Karpas-422 (cell line): ENCODE data around the gene CTNND2. TPM values are rescaled to one million over a fixed set of nuclear protein-coding genes. Genes with fewer than 3 reads are reported as not detected.

ENCODE experiments used
- DNase-seq: peaks from one replicate; pipeline ENCODE4 v3.0.0-alpha.2; 2015
- H2AFZ ChIP-seq: fragments of 200-600 bp; sonication (generic); 2 replicates; pipeline ENCODE4 v1.6.1; 2014; ENCODE audit warnings: antibody characterized with exemption, low read length, mixed read lengths
- H3K27ac ChIP-seq: fragments of 200-600 bp; sonication (generic); 2 replicates; pipeline ENCODE4 v1.5.1; 2014; ENCODE audit warnings: mild to moderate bottlenecking, low read length, moderate library complexity
- H3K27me3 ChIP-seq: fragments of 200-600 bp; sonication (generic); 2 replicates; pipeline ENCODE4 v1.6.1; 2014; ENCODE audit warnings: low read length, mixed read lengths
- H3K36me3 ChIP-seq: fragments of 200-600 bp; sonication (generic); 2 replicates; pipeline ENCODE4 v1.6.1; 2014; ENCODE audit warnings: low read length, mixed read lengths; ENCODE audit not compliant: insufficient read depth
- H3K4me1 ChIP-seq: fragments of 200-600 bp; sonication (generic); 2 replicates; pipeline ENCODE4 v1.6.1; 2014; ENCODE audit warnings: mild to moderate bottlenecking, low read length, mixed read lengths
- H3K4me2 ChIP-seq: fragments of 200-600 bp; sonication (generic); 2 replicates; pipeline ENCODE4 v1.6.1; 2014; ENCODE audit warnings: low read length, low read depth, mild to moderate bottlenecking; ENCODE audit not compliant: poor library complexity, severe bottlenecking
- H3K4me3 ChIP-seq: fragments of 200-600 bp; sonication (generic); 2 replicates; pipeline ENCODE4 v1.5.1; 2014; ENCODE audit warnings: mild to moderate bottlenecking, antibody characterized with exemption, low read length, mixed read lengths
- H3K79me2 ChIP-seq: fragments of 200-600 bp; sonication (generic); 2 replicates; pipeline ENCODE4 v1.6.1; 2014; ENCODE audit warnings: mild to moderate bottlenecking, low read length, mixed read lengths
- H3K9ac ChIP-seq: fragments of 200-600 bp; sonication (generic); 2 replicates; pipeline ENCODE4 v1.6.0; 2014; ENCODE audit warnings: low read length
- H3K9me2 ChIP-seq: fragments of 200-600 bp; sonication (generic), shearing (Covaris generic); replicated peaks from 2 replicates; pipeline ENCODE4 v1.6.0; 2014; ENCODE audit warnings: mild to moderate bottlenecking, low read length, moderate library complexity; ENCODE audit not compliant: insufficient read depth
- H3K9me3 ChIP-seq: fragments of 300-700, 200-600 bp; sonication (generic); 2 replicates; pipeline ENCODE4 v1.6.1; 2014; ENCODE audit warnings: low read length, mixed read lengths
- H4K20me1 ChIP-seq: fragments of 200-600 bp; sonication (generic); 2 replicates; pipeline ENCODE4 v1.6.1; 2014; ENCODE audit warnings: mild to moderate bottlenecking, antibody characterized with exemption, low read length, low read depth; ENCODE audit not compliant: insufficient read depth
- total RNA-seq: library from RNA; depleted of rRNA; stranded (reverse); fragments of >200 nt; shearing (Covaris generic); gene quantifications from 2 replicates; pipeline ENCODE4 v1.2.3, GENCODE V29; 2014; ENCODE audit warnings: low replicate concordance

Gene CTNND2
- total RNA-seq, 1 experiment from 2014 or later = not detected

- H3K4me2 ChIP-seq = no peak overlapping the region
- no peak overlapping the region for H3K27ac ChIP-seq
- H3K9me3 ChIP-seq = no peaks in the 10 kb centered on the region
- H3K9ac ChIP-seq = no peak overlapping the region
- H3K27me3 ChIP-seq = no peaks in the 10 kb centered on the region
- no peak overlapping the region for H3K4me3 ChIP-seq
- DNase-seq = no peak
- no peaks in the 10 kb centered on the region for H3K9me2 ChIP-seq
- no peaks in the 10 kb centered on the region for H3K4me1 ChIP-seq
- no peaks in the 10 kb centered on the region for H4K20me1 ChIP-seq
- H2AFZ ChIP-seq = no peak overlapping the region
- no peaks in the 10 kb centered on the region for H3K79me2 ChIP-seq
- H3K36me3 ChIP-seq = no peaks in the 10 kb centered on the region
These were observed 532.1 kb downstream of the CTNND2 start for GRCh38 chr5:11372191-11372590.

GRCh38 chr5:11371021-11371420 is 533.2 kb downstream of the CTNND2 start:
- H3K4me3 ChIP-seq = no peak overlapping the region
- H3K9me3 ChIP-seq = no peaks in the 10 kb centered on the region

GRCh38 chr5:11364531-11364930 is 539.7 kb downstream of the CTNND2 start:
- H3K79me2 ChIP-seq = no peaks in the 10 kb centered on the region
- no peaks in the 10 kb centered on the region for H3K36me3 ChIP-seq
- no peaks in the 10 kb centered on the region for H4K20me1 ChIP-seq
- no peak overlapping the region for H3K9ac ChIP-seq
- no peak overlapping the region for H3K27ac ChIP-seq
- H3K9me3 ChIP-seq = no peaks in the 10 kb centered on the region
- no peaks in the 10 kb centered on the region for H3K4me1 ChIP-seq
- H3K27me3 ChIP-seq = no peaks in the 10 kb centered on the region
- no peaks in the 10 kb centered on the region for H3K9me2 ChIP-seq
- H3K4me3 ChIP-seq = no peak overlapping the region
- no peak for DNase-seq
- H2AFZ ChIP-seq = no peak overlapping the region
- H3K4me2 ChIP-seq = no peak overlapping the region

More at GRCh38 chr5:11371021-11371420, 533.2 kb downstream of the CTNND2 start:
- no peaks in the 10 kb centered on the region for H3K27me3 ChIP-seq
- no peak overlapping the region for H2AFZ ChIP-seq
- no peaks in the 10 kb centered on the region for H3K9me2 ChIP-seq
- H3K4me1 ChIP-seq = no peaks in the 10 kb centered on the region
- no peak for DNase-seq
- H3K4me2 ChIP-seq = no peak overlapping the region
- H3K27ac ChIP-seq = no peak overlapping the region
- no peaks in the 10 kb centered on the region for H3K79me2 ChIP-seq
- H3K36me3 ChIP-seq = no peaks in the 10 kb centered on the region
- no peaks in the 10 kb centered on the region for H4K20me1 ChIP-seq
- H3K9ac ChIP-seq = no peak overlapping the region

- Histone ChIP-seq H3K4me3 (no peak overlapping the region), H3K9ac (no peak overlapping the region), H3K27me3 (no peaks in the 10 kb centered on the region)
These were observed 540.5 kb downstream of the CTNND2 start for GRCh38 chr5:11363631-11364178.

GRCh38 chr5:11361768-11362167 is 542.5 kb downstream of the CTNND2 start:
- Histone ChIP-seq H3K9me2 (no peaks in the 10 kb centered on the region), H4K20me1 (no peaks in the 10 kb centered on the region), H3K27ac (no peak overlapping the region), H2AFZ (no peak overlapping the region), H3K79me2 (no peaks in the 10 kb centered on the region), H3K4me3 (no peak overlapping the region), H3K9me3 (no peaks in the 10 kb centered on the region), H3K27me3 (no peaks in the 10 kb centered on the region), H3K4me1 (no peaks in the 10 kb centered on the region), H3K9ac (no peak overlapping the region), H3K4me2 (no peak overlapping the region), H3K36me3 (no peaks in the 10 kb centered on the region)
- DNase-seq = no peak

More at GRCh38 chr5:11363631-11364178, 540.5 kb downstream of the CTNND2 start:
- no peaks in the 10 kb centered on the region for H3K79me2 ChIP-seq
- H3K27ac ChIP-seq = no peak overlapping the region
- H3K4me2 ChIP-seq = no peak overlapping the region
- H3K9me3 ChIP-seq = no peaks in the 10 kb centered on the region
- H3K4me1 ChIP-seq = no peaks in the 10 kb centered on the region
- H4K20me1 ChIP-seq = no peaks in the 10 kb centered on the region
- DNase-seq = no peak
- H3K9me2 ChIP-seq = no peaks in the 10 kb centered on the region
- no peaks in the 10 kb centered on the region for H3K36me3 ChIP-seq
- H2AFZ ChIP-seq = no peak overlapping the region

GRCh38 chr5:11357928-11358327 is 546.3 kb downstream of the CTNND2 start:
- no peak overlapping the region for H3K4me2 ChIP-seq
- no peak for DNase-seq
- H3K9ac ChIP-seq = no peak overlapping the region
- no peaks in the 10 kb centered on the region for H3K27me3 ChIP-seq
- H3K9me2 ChIP-seq = no peaks in the 10 kb centered on the region
- no peak overlapping the region for H3K27ac ChIP-seq
- no peaks in the 10 kb centered on the region for H3K36me3 ChIP-seq
- no peaks in the 10 kb centered on the region for H3K4me1 ChIP-seq
- no peaks in the 10 kb centered on the region for H3K79me2 ChIP-seq
- H3K9me3 ChIP-seq = no peaks in the 10 kb centered on the region
- no peak overlapping the region for H2AFZ ChIP-seq
- no peaks in the 10 kb centered on the region for H4K20me1 ChIP-seq
- H3K4me3 ChIP-seq = no peak overlapping the region

GRCh38 chr5:11355491-11355890 is 548.8 kb downstream of the CTNND2 start:
- Histone ChIP-seq H3K27ac (no peak overlapping the region), H3K36me3 (no peaks in the 10 kb centered on the region), H3K4me1 (no peaks in the 10 kb centered on the region), H3K79me2 (no peaks in the 10 kb centered on the region), H3K27me3 (no peaks in the 10 kb centered on the region), H3K4me3 (no peak overlapping the region), H2AFZ (no peak overlapping the region), H3K9ac (no peak overlapping the region), H3K4me2 (no peak overlapping the region), H3K9me3 (no peaks in the 10 kb centered on the region), H3K9me2 (no peaks in the 10 kb centered on the region; the same call in 1 of the 2 replicates), H4K20me1 (no peaks in the 10 kb centered on the region)
- no peak for DNase-seq

- H3K79me2 ChIP-seq = no peaks in the 10 kb centered on the region
- H3K27me3 ChIP-seq = no peaks in the 10 kb centered on the region
- no peaks in the 10 kb centered on the region for H3K9me3 ChIP-seq
- no peaks in the 10 kb centered on the region for H4K20me1 ChIP-seq
- no peaks in the 10 kb centered on the region for H3K36me3 ChIP-seq
- no peak overlapping the region for H3K4me2 ChIP-seq
- no peaks in the 10 kb centered on the region; the same call in 1 of the 2 replicates for H3K9me2 ChIP-seq
- no peak overlapping the region for H3K4me3 ChIP-seq
- H3K27ac ChIP-seq = no peak overlapping the region
- H2AFZ ChIP-seq = no peak overlapping the region
- no peak overlapping the region for H3K9ac ChIP-seq
- no peak for DNase-seq
- no peaks in the 10 kb centered on the region for H3K4me1 ChIP-seq
These were observed 557.9 kb downstream of the CTNND2 start for GRCh38 chr5:11346336-11346735.
